Hematopoietic multipotent progenitor cell treated with erythropoietin and hydrocortisone succinate and interleukin-3 and kit ligand, for 17 days (in vitro differentiated cells): ENCODE results near the gene DCTN4.

Source experiments
- DNase-seq: peaks from one replicate; pipeline ENCODE4 v3.0.0-alpha.2; 2015; ENCODE audit warnings: low spot score

DCTN4 gene

DNA sequence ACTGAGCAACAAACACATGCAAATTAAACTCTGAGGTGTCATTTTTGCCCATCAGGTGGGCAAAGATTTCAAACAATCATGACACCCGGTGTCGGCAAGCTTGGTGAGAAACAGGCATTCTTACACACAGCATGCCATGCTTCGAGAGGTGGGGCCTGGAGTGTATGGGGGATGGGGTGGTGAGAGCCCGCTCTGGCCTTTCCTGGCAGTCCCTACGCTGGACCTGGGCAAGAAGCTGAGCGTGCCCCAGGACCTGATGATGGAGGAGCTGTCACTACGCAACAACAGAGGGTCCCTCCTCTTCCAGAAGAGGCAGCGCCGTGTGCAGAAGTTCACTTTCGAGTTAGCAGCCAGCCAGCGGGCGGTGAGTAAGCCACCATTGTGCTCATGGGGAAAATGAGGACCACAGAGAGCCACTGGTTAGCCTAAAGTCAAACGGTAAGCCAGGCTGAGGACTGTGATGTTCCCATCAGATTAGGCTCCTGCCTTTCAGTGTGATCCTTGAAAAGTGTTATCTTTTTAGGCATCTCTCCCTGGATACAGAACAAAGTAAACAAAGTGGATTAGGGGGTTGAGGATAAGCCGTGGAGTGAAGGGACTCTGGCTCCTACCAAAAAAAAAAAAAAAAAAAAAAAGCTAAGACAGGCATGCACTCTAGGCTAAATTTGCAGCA lies 88.4 kb downstream of the DCTN4 start:
- DNase-seq = no peak

GRCh38 chr5:150665044-150665443 lies 93.8 kb downstream of the DCTN4 start:
- DNase-seq = no peak

DNA sequence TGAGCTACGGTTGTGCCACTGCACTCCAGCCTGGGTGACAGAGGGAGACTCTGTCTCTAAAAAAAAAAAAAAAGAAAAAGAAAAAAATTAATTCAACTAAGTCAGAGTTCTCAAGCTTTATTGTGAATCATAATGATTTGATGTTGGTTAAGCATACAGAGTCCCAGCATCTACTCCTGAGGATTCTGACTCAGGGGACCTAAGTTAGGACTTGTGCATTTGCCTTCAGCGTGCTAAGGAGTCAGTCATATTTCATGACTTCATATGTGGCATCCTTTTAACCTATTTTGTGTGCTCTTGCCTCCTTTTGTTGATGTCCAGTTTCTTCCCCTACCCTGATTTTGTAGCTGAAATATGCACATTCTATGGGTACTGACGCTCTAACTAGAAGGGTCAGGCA lies 94.9 kb downstream of the DCTN4 start:
- no peak for DNase-seq

- DNase-seq = no peak
Measured at GRCh38 chr5:150662731-150663516, 95.9 kb downstream of the DCTN4 start.

DNA sequence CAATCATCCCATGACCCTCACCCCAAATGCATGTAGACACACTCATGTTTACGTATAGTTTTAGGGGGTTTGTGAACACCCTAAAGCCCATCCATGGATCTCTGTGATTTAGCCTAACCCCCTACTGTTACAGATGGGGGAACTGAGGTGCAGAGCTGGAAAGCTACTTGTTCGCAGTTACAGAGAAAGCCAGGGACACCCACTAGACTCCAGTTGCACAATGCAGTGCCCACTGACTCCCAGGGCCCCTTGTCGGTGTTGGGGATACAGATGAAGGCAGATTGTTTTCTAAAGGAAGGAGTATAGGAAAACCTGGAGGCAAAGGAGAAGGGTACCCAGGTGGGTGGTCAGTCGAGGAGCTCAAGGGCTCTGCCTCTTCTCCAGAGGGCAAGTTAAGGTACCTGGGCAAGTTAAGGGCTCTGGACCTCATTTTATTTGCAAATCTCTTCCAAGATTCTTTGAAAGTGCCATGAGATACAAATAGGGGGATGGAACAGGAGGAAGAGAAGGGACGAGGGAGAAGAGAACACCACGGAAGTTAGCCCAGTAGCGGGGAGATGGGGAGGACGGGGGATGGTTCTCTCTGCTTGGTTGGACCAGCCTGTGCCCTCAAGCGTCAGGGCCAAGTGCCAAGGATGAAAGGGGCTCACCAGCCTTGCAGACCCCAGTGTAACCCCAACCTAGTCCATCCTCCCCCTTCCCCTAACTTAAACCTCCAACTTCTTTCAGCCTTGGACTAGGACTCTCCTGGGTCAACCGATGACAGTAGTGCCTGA lies 96.8 kb downstream of the DCTN4 start:
- DNase-seq = no peak

DNA sequence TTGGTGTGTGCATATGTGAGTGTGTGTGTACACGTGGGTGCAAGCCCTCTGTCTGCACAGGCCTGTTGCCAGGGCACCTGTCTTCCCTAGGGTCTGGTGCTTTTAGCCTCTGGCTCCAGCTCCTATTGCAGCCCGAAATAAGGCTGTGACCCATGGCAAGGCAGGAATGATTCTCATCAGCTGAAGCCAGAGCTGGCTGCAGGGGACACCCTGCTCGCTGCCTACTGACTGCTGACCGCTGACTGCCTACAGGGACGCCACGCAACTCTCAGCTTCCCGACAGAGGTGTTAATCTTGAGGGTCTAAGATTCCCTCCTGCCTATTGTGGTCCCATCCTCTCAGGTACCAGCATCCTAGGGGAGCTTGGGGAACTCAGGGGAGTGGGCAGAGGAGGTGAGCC lies 97.7 kb downstream of the DCTN4 start, which contains the start of gene MYOZ3:
MYOZ3 (plus strand) TSS at position 166 of the 400 bp plus-strand sequence. CDS start 1,691 bp downstream, outside the sequence.
- no peak for DNase-seq

- no peak for DNase-seq
Measured at GRCh38 chr5:150660108-150660831, 98.5 kb downstream of the DCTN4 start.

DNA sequence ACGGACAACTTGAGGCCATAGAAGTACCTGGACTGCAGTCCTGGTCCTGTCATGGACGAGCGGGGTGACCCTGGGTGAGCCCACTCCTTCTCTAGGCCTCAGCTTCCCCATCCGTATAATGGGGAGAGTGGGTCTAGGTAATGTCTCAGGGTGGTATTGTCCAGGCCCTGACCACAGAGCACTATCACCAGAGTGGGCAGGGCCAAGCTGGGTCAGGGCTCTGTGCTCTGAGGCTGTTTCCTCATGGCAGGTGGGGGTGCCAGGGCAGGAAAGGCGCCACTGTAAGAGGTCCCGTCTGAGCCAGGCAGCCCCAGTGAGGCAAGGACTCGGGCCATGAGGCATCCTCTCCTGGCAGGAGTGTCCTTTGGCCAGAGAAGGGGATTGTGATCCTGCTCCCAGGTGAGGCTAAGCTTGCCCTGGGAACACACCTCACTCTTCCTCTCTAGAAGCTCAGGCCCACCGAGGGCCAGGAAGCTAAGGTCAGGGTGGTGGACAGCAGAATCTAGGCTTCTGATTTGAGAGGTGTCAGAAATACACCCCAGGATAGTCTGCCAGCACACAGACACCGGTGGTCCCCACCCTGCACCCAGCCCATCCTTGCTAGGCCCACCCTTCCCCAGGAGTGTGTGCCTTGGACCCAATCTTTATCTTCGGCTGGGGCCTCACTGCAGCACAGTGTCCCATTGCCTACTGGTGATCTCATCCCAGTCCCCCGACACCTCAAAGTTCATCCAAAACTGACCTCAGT lies 99.3 kb downstream of the DCTN4 start:
- no peak for DNase-seq

GRCh38 chr5:150658699-150659265 lies 100.0 kb downstream of the DCTN4 start:
- no peak for DNase-seq
